ENCODE measurements around the gene FTSJ1. TPM values are rescaled to one million over a fixed set of nuclear protein-coding genes. Genes with fewer than 3 reads are reported as not detected.
A peak's percentile ranks its signal among the peaks of the same experiment; 100 is the strongest.

The FTSJ1 gene
- total and polyA plus RNA-seq, 2 of the 8 experiments (the other 6 are each of a cell fraction or from before 2014, with no cell fraction given) = 62.4 to 80.4 TPM

- Histone ChIP-seq H2BK20ac (ENCODE audit: low read length) (no peak overlapping the region), H4K20me1 (replicated peaks in 1 of 2; ENCODE audit: control insufficient read depth in 1 of 2, insufficient read depth in 2 of 2, low read length in 2 of 2) (no peaks in the 10 kb centered on the region), H3K14ac (ENCODE audit: insufficient read length) (no peak overlapping the region), H2BK120ac (replicated peaks; ENCODE audit: low read depth, low read length) (no peak overlapping the region), H3K79me2 (ENCODE audit: control insufficient read depth in 1 of 2, insufficient read depth in 2 of 2, low read length in 2 of 2) (peaks cover 0 to 8% of the 10 kb centered on the region in 2 experiments; a peak in 1 of 4 replicates), H2BK5ac (ENCODE audit: low read depth, low read length) (no peak overlapping the region), H3K9ac (replicated peaks in 1 of 4; ENCODE audit: extremely low read depth in 1 of 4, low read depth in 3 of 4, low read length in 3 of 4) (no peak overlapping the region), H4K5ac (ENCODE audit: insufficient read length, low read depth, low read length) (no peak overlapping the region), H3K23ac (ENCODE audit: insufficient read length) (no peak overlapping the region), H2AFZ (ENCODE audit: low read length) (no peak overlapping the region), H3K27me3 (replicated peaks in 1 of 4; ENCODE audit: control insufficient read depth in 3 of 4, extremely low read depth in 1 of 4, insufficient read depth in 3 of 4, low read length in 3 of 4) (no peaks in the 10 kb centered on the region), H3K4me2 (ENCODE audit: insufficient read depth in 1 of 2, low read depth in 2 of 2, low read length in 2 of 2) (peak overlapping the region; percentile 68 to 90), H3K4ac (replicated peaks; ENCODE audit: insufficient read length, low read depth, low read length) (no peak overlapping the region), H3K4me1 (replicated peaks in 1 of 4; ENCODE audit: control insufficient read depth in 3 of 4, insufficient read depth in 4 of 4, low read length in 3 of 4) (peaks cover 0 to 10% (median 8%) of the 10 kb centered on the region in 4 experiments; a peak in 6 of 7 replicates), H3K9me3 (ENCODE audit: insufficient read depth in 2 of 2, low read depth in 1 of 2, low read length in 1 of 2) (no peaks in the 10 kb centered on the region), H3K56ac (replicated peaks; ENCODE audit: insufficient read length, low read depth, low read length) (no peak overlapping the region), H4K8ac (ENCODE audit: extremely low read depth, insufficient read depth, low read length) (no peak overlapping the region), H2BK12ac (ENCODE audit: low read depth, low read length) (0 out of 2 replicates have a peak overlapping the region, but pooled peaks have one; percentile 27), H3K36me3 (ENCODE audit: control insufficient read depth in 2 of 4, insufficient read depth in 4 of 4, low read length in 3 of 4) (peaks cover 0 to 3% (median 0%) of the 10 kb centered on the region in 4 experiments; a peak in 2 of 8 replicates), H3K23me2 (ENCODE audit: low read depth, low read length) (no peaks in the 10 kb centered on the region), H3K79me1 (ENCODE audit: low read depth, low read length) (0 out of 2 replicates have a peak, but pooled peaks cover 2% of the 10 kb centered on the region), H2BK15ac (ENCODE audit: low read length) (no peak overlapping the region), H3K4me3 (ENCODE audit: extremely low read depth in 1 of 4, insufficient read depth in 2 of 4, low read depth in 3 of 4, low read length in 4 of 4) (peak overlapping the region; percentile 51 to 90 (median 70)), H2AK5ac (ENCODE audit: low read depth, low read length) (no peak overlapping the region), H3K27ac (ENCODE audit: low read depth, low read length) (no peak overlapping the region), H4K91ac (replicated peaks; ENCODE audit: insufficient read length, low read length) (no peak overlapping the region), H3K18ac (ENCODE audit: extremely low read depth, low read length) (no peak overlapping the region)
- WGBS, 2 experiments (ENCODE audit: extremely low coverage in 1 of 2, insufficient coverage in 1 of 2, insufficient read length in 1 of 2, insufficient replicate concordance in 2 of 2, low coverage in 1 of 2, low lambda C conversion rate in 2 of 2, missing lambda C conversion rate in 1 of 2) = 40% methylated on average over 2 of the region's 10 CpGs; no CpG with 5 or more reads in 1 of the 2 experiments
- DNase-seq (ENCODE audit: low read depth in 1 of 2, low spot score in 2 of 2) = no peak
- TF ChIP-seq JUND (IDR thresholded peaks at IDR 0.05; ENCODE audit: low read length) = no peak
- no peak for TF ChIP-seq CEBPB (IDR thresholded peaks at IDR 0.05; ENCODE audit: low read depth, low read length)
- no peak for TF ChIP-seq PHF8 (conservative IDR thresholded peaks at IDR 0.05; ENCODE audit: low read depth, low read length)
- no peak for TF ChIP-seq KDM5A (IDR thresholded peaks at IDR 0.05; ENCODE audit: low read length)
- no peak for TF ChIP-seq TEAD4 (IDR thresholded peaks at IDR 0.05; ENCODE audit: low read depth, low read length)
- no peak for TF ChIP-seq NRF1 (IDR thresholded peaks at IDR 0.05; ENCODE audit: low read depth, low read length)
- no peak for TF ChIP-seq TBP (IDR thresholded peaks at IDR 0.05; ENCODE audit: low read depth, low read length)
- TF ChIP-seq TAF1 (IDR thresholded peaks at IDR 0.05; ENCODE audit: low read depth, low read length) = no peak
- TF ChIP-seq CBX8 (IDR thresholded peaks at IDR 0.05; ENCODE audit: borderline replicate concordance, low read depth, low read length) = no peak
- no peak for FAIRE-seq
- ChIA-PET POLR2A (ENCODE audit: partially characterized antibody) (interaction anchor here (0.7 to 1.8 kb wide), 2 partner anchors 13 to 825 kb away, joined by 3 to 5 read pairs; no protein-coding TSS in a partner anchor), CTCF (ENCODE audit: partially characterized antibody) (interaction anchor here (1.0 to 6.2 kb wide), 9 partner anchors 13 to 637 kb away, joined by 3 to 32 read pairs (median 4); no protein-coding TSS in a partner anchor)
Observed at GRCh38 chrX:48467281-48467761, 8.7 kb upstream of the FTSJ1 start.

Measured in H1 (cell line).